K562 (cell line): ENCODE results near the gene PPIF. TPM values are rescaled to one million over a fixed set of nuclear protein-coding genes. Genes with fewer than 3 reads are reported as not detected.

ENCODE experiments used
- CHAMP1 ChIP-seq: fragments of 450-650 bp; IDR thresholded peaks from 2 replicates; pipeline ENCODE4 v1.6.1; 2016; ENCODE audit warnings: mild to moderate bottlenecking
- CHD4 ChIP-seq: fragments of 200-600 bp; sonication (generic); IDR thresholded peaks from 3 replicates; pipeline ENCODE4 v1.6.1; 2012; ENCODE audit warnings: low read depth, mild to moderate bottlenecking, mixed read lengths, low read length, inconsistent platforms; ENCODE audit not compliant: insufficient read depth, insufficient replicate concordance, poor library complexity, severe bottlenecking
- ELF4 ChIP-seq: fragments of 450-650 bp; formaldehyde crosslinking; IDR thresholded peaks from 2 replicates; pipeline ENCODE4 v1.4.0; 2022; ENCODE audit warnings: missing genetic modification characterization
- GATAD2A ChIP-seq: fragments of 450-650 bp; IDR thresholded peaks from 2 replicates; pipeline ENCODE4 v1.6.1; 2017
- ILK ChIP-seq: fragments of 450-650 bp; IDR thresholded peaks from 2 replicates; pipeline ENCODE4 v1.6.1; 2016; ENCODE audit warnings: missing genetic modification characterization, low read depth, mild to moderate bottlenecking, missing compliant biosample characterization, moderate library complexity, borderline replicate concordance
- JUND ChIP-seq, 2 experiments: IDR thresholded peaks; 2 replicates in 1 of 2; 3 replicates in 1 of 2; pipeline ENCODE4 v1.6.1; 2011; ENCODE audit warnings: borderline replicate concordance in 2 of 2, low read depth in 2 of 2, low read length in 2 of 2, improper control_type of control experiment in 1 of 2, missing biosample characterization in 1 of 2, missing genetic modification characterization in 1 of 2, missing genetic modification reagents in 1 of 2
- KDM4B ChIP-seq, 2 experiments: fragments of 450-650 bp in 1 of 2; sonication (generic) in 1 of 2; IDR thresholded peaks; 2 replicates each; pipeline ENCODE4 v1.6.1; 2016 to 2017; ENCODE audit warnings: borderline replicate concordance in 2 of 2, antibody characterized with exemption in 1 of 2, low read depth in 1 of 2, mild to moderate bottlenecking in 1 of 2
- MIER1 ChIP-seq: fragments of 450-650 bp; IDR thresholded peaks from 2 replicates; pipeline ENCODE4 v1.6.1; 2016; ENCODE audit warnings: antibody characterized with exemption, mild to moderate bottlenecking, low read depth
- MYNN ChIP-seq, 2 experiments: sonication (generic); formaldehyde crosslinking in 1 of 2; IDR thresholded peaks; 2 replicates each; pipeline versions ENCODE4 v1.5.0 to v1.6.1; 2016 to 2020; ENCODE audit warnings: antibody characterized with exemption in 1 of 2, missing genetic modification reagents in 1 of 2
- RFX7 ChIP-seq: fragments of 250-450 bp; sonication (Bioruptor Pico); IDR thresholded peaks from 2 replicates; pipeline ENCODE4 v1.5.1; 2021; ENCODE audit warnings: mild to moderate bottlenecking
- RNF219 ChIP-seq: fragments of 250-450 bp; sonication (Bioruptor Pico); IDR thresholded peaks from 2 replicates; pipeline ENCODE4 v1.5.0; 2022; ENCODE audit warnings: mild to moderate bottlenecking
- polyA plus RNA-seq, 8 experiments: library from polyadenylated mRNA; depleted of rRNA in 4 of 8; stranded (reverse) in 5 of 8; unstranded in 3 of 8; fragments of >200 nt; fragmentation: Nextera tagmentation in 2 of 8; fragmentation: Illumina TruSeq in 1 of 8; extraction: Ambion mirVana in 2 of 8; extraction: Trizol in 1 of 8; gene quantifications; 2 replicates each; pipeline versions ENCODE4 v1.2.1 to v1.2.3, GENCODE V29; 2011 to 2014; ENCODE audit warnings: inconsistent platforms in 1 of 8, missing spikeins in 1 of 8
- total RNA-seq, 7 experiments: library from RNA; depleted of rRNA in 6 of 7; stranded (reverse); fragments of >200 nt in 6 of 7; fragmentation: Illumina TruSeq in 2 of 7; extraction: Trizol in 2 of 7; gene quantifications; 2 replicates each; pipeline versions ENCODE4 v1.2.1 to v1.2.3, GENCODE V29; 2011 to 2021; ENCODE audit warnings: low replicate concordance in 1 of 7
- TF ChIP-seq, protein P1 (sequence below): sonication (generic); formaldehyde crosslinking; IDR thresholded peaks from 2 replicates; pipeline ENCODE4 v1.8.0; 2022; ENCODE audit warnings: mild to moderate bottlenecking, missing genetic modification reagents
- TF ChIP-seq, protein P2 (sequence below): fragments of 450-650 bp; formaldehyde crosslinking; IDR thresholded peaks from 2 replicates; pipeline ENCODE4 v1.4.0; 2022; ENCODE audit warnings: mild to moderate bottlenecking, moderate library complexity
- TF ChIP-seq, protein P3 (sequence below): sonication (generic); formaldehyde crosslinking; IDR thresholded peaks from 2 replicates; pipeline ENCODE4 v1.8.0; 2022; ENCODE audit warnings: missing genetic modification reagents, mild to moderate bottlenecking, moderate library complexity, borderline replicate concordance

Gene PPIF
- total and polyA plus RNA-seq, 9 of the 15 experiments (the other 6 are each of a cell fraction or from before 2014, with no cell fraction given): 40.9 to 287 (median 117) TPM

GRCh38 chr10:79347226-79347893, at the start of gene PPIF (continued):
- TF ChIP-seq, protein P1, sequence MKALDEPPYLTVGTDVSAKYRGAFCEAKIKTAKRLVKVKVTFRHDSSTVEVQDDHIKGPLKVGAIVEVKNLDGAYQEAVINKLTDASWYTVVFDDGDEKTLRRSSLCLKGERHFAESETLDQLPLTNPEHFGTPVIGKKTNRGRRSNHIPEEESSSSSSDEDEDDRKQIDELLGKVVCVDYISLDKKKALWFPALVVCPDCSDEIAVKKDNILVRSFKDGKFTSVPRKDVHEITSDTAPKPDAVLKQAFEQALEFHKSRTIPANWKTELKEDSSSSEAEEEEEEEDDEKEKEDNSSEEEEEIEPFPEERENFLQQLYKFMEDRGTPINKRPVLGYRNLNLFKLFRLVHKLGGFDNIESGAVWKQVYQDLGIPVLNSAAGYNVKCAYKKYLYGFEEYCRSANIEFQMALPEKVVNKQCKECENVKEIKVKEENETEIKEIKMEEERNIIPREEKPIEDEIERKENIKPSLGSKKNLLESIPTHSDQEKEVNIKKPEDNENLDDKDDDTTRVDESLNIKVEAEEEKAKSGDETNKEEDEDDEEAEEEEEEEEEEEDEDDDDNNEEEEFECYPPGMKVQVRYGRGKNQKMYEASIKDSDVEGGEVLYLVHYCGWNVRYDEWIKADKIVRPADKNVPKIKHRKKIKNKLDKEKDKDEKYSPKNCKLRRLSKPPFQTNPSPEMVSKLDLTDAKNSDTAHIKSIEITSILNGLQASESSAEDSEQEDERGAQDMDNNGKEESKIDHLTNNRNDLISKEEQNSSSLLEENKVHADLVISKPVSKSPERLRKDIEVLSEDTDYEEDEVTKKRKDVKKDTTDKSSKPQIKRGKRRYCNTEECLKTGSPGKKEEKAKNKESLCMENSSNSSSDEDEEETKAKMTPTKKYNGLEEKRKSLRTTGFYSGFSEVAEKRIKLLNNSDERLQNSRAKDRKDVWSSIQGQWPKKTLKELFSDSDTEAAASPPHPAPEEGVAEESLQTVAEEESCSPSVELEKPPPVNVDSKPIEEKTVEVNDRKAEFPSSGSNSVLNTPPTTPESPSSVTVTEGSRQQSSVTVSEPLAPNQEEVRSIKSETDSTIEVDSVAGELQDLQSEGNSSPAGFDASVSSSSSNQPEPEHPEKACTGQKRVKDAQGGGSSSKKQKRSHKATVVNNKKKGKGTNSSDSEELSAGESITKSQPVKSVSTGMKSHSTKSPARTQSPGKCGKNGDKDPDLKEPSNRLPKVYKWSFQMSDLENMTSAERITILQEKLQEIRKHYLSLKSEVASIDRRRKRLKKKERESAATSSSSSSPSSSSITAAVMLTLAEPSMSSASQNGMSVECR (CRISPR knock-in tag): no peak
- TF ChIP-seq KDM4B (IDR thresholded peaks at IDR 0.05; ENCODE audit: borderline replicate concordance in 2 of 2, low read depth in 1 of 2) (no peak; a peak in 1 of 4 replicates), MYNN (IDR thresholded peaks at IDR 0.05) (no peak), MYNN (CRISPR knock-in tag; IDR thresholded peaks at IDR 0.05) (no peak), RFX7 (CRISPR knock-in tag) (no peak), JUND (IDR thresholded peaks at IDR 0.05; ENCODE audit: borderline replicate concordance, low read depth, low read length) (peak; percentile 58), JUND (tag; IDR thresholded peaks at IDR 0.05; ENCODE audit: borderline replicate concordance, low read depth, low read length) (peak; percentile 36; the same call in 1 of the 3 replicates), CHAMP1 (no peak), ILK (tag) (no peak), ELF4 (CRISPR knock-in tag) (no peak), RNF219 (CRISPR knock-in tag) (no peak), GATAD2A (no peak), CHD4 (peak; percentile 18), MIER1 (no peak)
- TF ChIP-seq, protein P2, sequence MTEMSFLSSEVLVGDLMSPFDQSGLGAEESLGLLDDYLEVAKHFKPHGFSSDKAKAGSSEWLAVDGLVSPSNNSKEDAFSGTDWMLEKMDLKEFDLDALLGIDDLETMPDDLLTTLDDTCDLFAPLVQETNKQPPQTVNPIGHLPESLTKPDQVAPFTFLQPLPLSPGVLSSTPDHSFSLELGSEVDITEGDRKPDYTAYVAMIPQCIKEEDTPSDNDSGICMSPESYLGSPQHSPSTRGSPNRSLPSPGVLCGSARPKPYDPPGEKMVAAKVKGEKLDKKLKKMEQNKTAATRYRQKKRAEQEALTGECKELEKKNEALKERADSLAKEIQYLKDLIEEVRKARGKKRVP (CRISPR knock-in tag): 0 out of 2 replicates have a peak, but pooled peaks have one; percentile 8
- TF ChIP-seq, protein P3, sequence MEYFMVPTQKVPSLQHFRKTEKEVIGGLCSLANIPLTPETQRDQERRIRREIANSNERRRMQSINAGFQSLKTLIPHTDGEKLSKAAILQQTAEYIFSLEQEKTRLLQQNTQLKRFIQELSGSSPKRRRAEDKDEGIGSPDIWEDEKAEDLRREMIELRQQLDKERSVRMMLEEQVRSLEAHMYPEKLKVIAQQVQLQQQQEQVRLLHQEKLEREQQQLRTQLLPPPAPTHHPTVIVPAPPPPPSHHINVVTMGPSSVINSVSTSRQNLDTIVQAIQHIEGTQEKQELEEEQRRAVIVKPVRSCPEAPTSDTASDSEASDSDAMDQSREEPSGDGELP (CRISPR knock-in tag): peak; percentile 92
